ENCODE results near the gene NPBWR2.

The NPBWR2 gene

GRCh38 chr20:64110411-64111068, 3.2 kb upstream of the NPBWR2 start:
- Histone ChIP-seq H3K4me3 (ENCODE audit: insufficient read depth, low read depth, low read length) (no peak overlapping the region), H3K27ac (ENCODE audit: insufficient read depth, low read depth, low read length, poor library complexity, severe bottlenecking) (no peak overlapping the region), H3K36me3 (ENCODE audit: control insufficient read depth, insufficient read depth, low read length) (no peaks in the 10 kb centered on the region), H3K9me3 (ENCODE audit: control insufficient read depth, low read length) (no peaks in the 10 kb centered on the region), H3K4me1 (ENCODE audit: control insufficient read depth, insufficient read depth, low read length) (no peaks in the 10 kb centered on the region), H3K27me3 (ENCODE audit: control insufficient read depth, insufficient read depth, low read length, poor library complexity, severe bottlenecking) (no peaks in the 10 kb centered on the region)
- WGBS, 2 experiments: 94 to 96% methylated on average over 10 of the region's 10 CpGs

- no peaks in the 10 kb centered on the region for H3K36me3 ChIP-seq (ENCODE audit: control insufficient read depth, insufficient read depth, low read length)
- H3K9me3 ChIP-seq (ENCODE audit: control insufficient read depth, low read length): no peaks in the 10 kb centered on the region
- no peak overlapping the region for H3K4me3 ChIP-seq (ENCODE audit: insufficient read depth, low read depth, low read length)
- 91 to 92% methylated on average over 16 of the region's 16 CpGs for WGBS, 2 experiments
- no peaks in the 10 kb centered on the region for H3K4me1 ChIP-seq (ENCODE audit: control insufficient read depth, insufficient read depth, low read length)
- H3K27me3 ChIP-seq (ENCODE audit: control insufficient read depth, insufficient read depth, low read length, poor library complexity, severe bottlenecking): no peaks in the 10 kb centered on the region
- no peak overlapping the region for H3K27ac ChIP-seq (ENCODE audit: insufficient read depth, low read depth, low read length, poor library complexity, severe bottlenecking)
Measured at GRCh38 chr20:64109831-64110391, 2.5 kb upstream of the NPBWR2 start.

GRCh38 chr20:64108731-64109681, 1.6 kb upstream of the NPBWR2 start:
- Histone ChIP-seq H3K9me3 (ENCODE audit: control insufficient read depth, low read length) (no peaks in the 10 kb centered on the region), H3K4me1 (ENCODE audit: control insufficient read depth, insufficient read depth, low read length) (no peaks in the 10 kb centered on the region), H3K4me3 (ENCODE audit: insufficient read depth, low read depth, low read length) (no peak overlapping the region), H3K27ac (ENCODE audit: insufficient read depth, low read depth, low read length, poor library complexity, severe bottlenecking) (no peak overlapping the region), H3K36me3 (ENCODE audit: control insufficient read depth, insufficient read depth, low read length) (no peaks in the 10 kb centered on the region), H3K27me3 (ENCODE audit: control insufficient read depth, insufficient read depth, low read length, poor library complexity, severe bottlenecking) (peaks cover under 1% of the 10 kb centered on the region)
- 88 to 89% methylated on average over 26 of the region's 26 CpGs for WGBS, 2 experiments

- no peaks in the 10 kb centered on the region for H3K36me3 ChIP-seq (ENCODE audit: control insufficient read depth, insufficient read depth, low read length)
- no peak overlapping the region for H3K27ac ChIP-seq (ENCODE audit: insufficient read depth, low read depth, low read length, poor library complexity, severe bottlenecking)
- H3K9me3 ChIP-seq (ENCODE audit: control insufficient read depth, low read length): no peaks in the 10 kb centered on the region
- H3K4me1 ChIP-seq (ENCODE audit: control insufficient read depth, insufficient read depth, low read length): no peaks in the 10 kb centered on the region
- H3K4me3 ChIP-seq (ENCODE audit: insufficient read depth, low read depth, low read length): no peak overlapping the region
- whole genome bisulfite sequencing, 2 experiments: 90 to 91% methylated on average over 19 of the region's 19 CpGs
- H3K27me3 ChIP-seq (ENCODE audit: control insufficient read depth, insufficient read depth, low read length, poor library complexity, severe bottlenecking): peaks cover 11% of the 10 kb centered on the region
Measured at GRCh38 chr20:64107736-64108457, 532 bp upstream of the NPBWR2 start.

GRCh38 chr20:64106435-64106961, 867 bp downstream of the NPBWR2 start:
- H3K4me3 ChIP-seq (ENCODE audit: insufficient read depth, low read depth, low read length): no peak overlapping the region
- 94 to 95% methylated on average over 28 of the region's 28 CpGs for WGBS, 2 experiments
- no peaks in the 10 kb centered on the region for H3K36me3 ChIP-seq (ENCODE audit: control insufficient read depth, insufficient read depth, low read length)
- H3K27ac ChIP-seq (ENCODE audit: insufficient read depth, low read depth, low read length, poor library complexity, severe bottlenecking): no peak overlapping the region
- H3K4me1 ChIP-seq (ENCODE audit: control insufficient read depth, insufficient read depth, low read length): no peaks in the 10 kb centered on the region
- peaks cover 25% of the 10 kb centered on the region for H3K27me3 ChIP-seq (ENCODE audit: control insufficient read depth, insufficient read depth, low read length, poor library complexity, severe bottlenecking)
- H3K9me3 ChIP-seq (ENCODE audit: control insufficient read depth, low read length): no peaks in the 10 kb centered on the region

GRCh38 chr20:64105846-64106434, 1.4 kb downstream of the NPBWR2 start:
- WGBS, 2 experiments: 95% methylated on average over 39 of the region's 39 CpGs
- Histone ChIP-seq H3K4me1 (ENCODE audit: control insufficient read depth, insufficient read depth, low read length) (no peaks in the 10 kb centered on the region), H3K27ac (ENCODE audit: insufficient read depth, low read depth, low read length, poor library complexity, severe bottlenecking) (no peak overlapping the region), H3K9me3 (ENCODE audit: control insufficient read depth, low read length) (no peaks in the 10 kb centered on the region), H3K4me3 (ENCODE audit: insufficient read depth, low read depth, low read length) (no peak overlapping the region), H3K27me3 (ENCODE audit: control insufficient read depth, insufficient read depth, low read length, poor library complexity, severe bottlenecking) (peaks cover 31% of the 10 kb centered on the region), H3K36me3 (ENCODE audit: control insufficient read depth, insufficient read depth, low read length) (no peaks in the 10 kb centered on the region)

- WGBS, 2 experiments: 94 to 95% methylated on average over 25 of the region's 25 CpGs
- no peaks in the 10 kb centered on the region for H3K36me3 ChIP-seq (ENCODE audit: control insufficient read depth, insufficient read depth, low read length)
- H3K27me3 ChIP-seq (ENCODE audit: control insufficient read depth, insufficient read depth, low read length, poor library complexity, severe bottlenecking): peaks cover 40% of the 10 kb centered on the region
Measured at GRCh38 chr20:64104667-64105451, 2.5 kb downstream of the NPBWR2 start.

GRCh38 chr20:64103871-64104666, 3.3 kb downstream of the NPBWR2 start:
- Histone ChIP-seq H3K36me3 (ENCODE audit: control insufficient read depth, insufficient read depth, low read length) (no peaks in the 10 kb centered on the region), H3K9me3 (ENCODE audit: control insufficient read depth, low read length) (no peaks in the 10 kb centered on the region), H3K4me1 (ENCODE audit: control insufficient read depth, insufficient read depth, low read length) (no peaks in the 10 kb centered on the region), H3K27me3 (ENCODE audit: control insufficient read depth, insufficient read depth, low read length, poor library complexity, severe bottlenecking) (peaks cover 40% of the 10 kb centered on the region), H3K27ac (ENCODE audit: insufficient read depth, low read depth, low read length, poor library complexity, severe bottlenecking) (no peak overlapping the region), H3K4me3 (ENCODE audit: insufficient read depth, low read depth, low read length) (no peak overlapping the region)
- 83 to 87% methylated on average over 20 of the region's 20 CpGs for WGBS, 2 experiments

More at GRCh38 chr20:64104667-64105451, 2.5 kb downstream of the NPBWR2 start:
- Histone ChIP-seq H3K27ac (ENCODE audit: insufficient read depth, low read depth, low read length, poor library complexity, severe bottlenecking) (no peak overlapping the region), H3K4me3 (ENCODE audit: insufficient read depth, low read depth, low read length) (no peak overlapping the region), H3K4me1 (ENCODE audit: control insufficient read depth, insufficient read depth, low read length) (no peaks in the 10 kb centered on the region), H3K9me3 (ENCODE audit: control insufficient read depth, low read length) (no peaks in the 10 kb centered on the region)
